ENCODE data around the gene FOXI2.

Gene FOXI2
- total RNA-seq: 0 reads per million in 3 donors

GRCh38 chr10:127736915-127737562 lies at the start of gene FOXI2:
Gene FOXI2 (plus strand): TSS chr10:127737185. CDS start chr10:127737274, 89 bp downstream.
- Histone ChIP-seq H3K36me3 (ENCODE audit: control insufficient read depth, insufficient read depth, low read length) (no peaks in the 10 kb centered on the region), H3K9me3 (ENCODE audit: control insufficient read depth, low read length) (no peaks in the 10 kb centered on the region), H3K27ac (ENCODE audit: insufficient read depth, low read length, poor library complexity, severe bottlenecking) (no peak within 1 kb of the TSS), H3K4me3 (ENCODE audit: insufficient read depth, low read depth, low read length, poor library complexity, severe bottlenecking) (no peak within 1 kb of the TSS), H3K27me3 (replicated peaks; ENCODE audit: control insufficient read depth, insufficient read depth, low read length, poor library complexity, severe bottlenecking) (peaks cover 4% of the 10 kb centered on the region), H3K4me1 (ENCODE audit: control insufficient read depth, insufficient read depth, low read length, poor library complexity, severe bottlenecking) (no peaks in the 10 kb centered on the region)
- no peak for DNase-seq

- H3K9me3 ChIP-seq (ENCODE audit: control insufficient read depth, low read length): no peaks in the 10 kb centered on the region
- no peak for DNase-seq
- no peak overlapping the region for H3K4me3 ChIP-seq (ENCODE audit: insufficient read depth, low read depth, low read length, poor library complexity, severe bottlenecking)
- no peaks in the 10 kb centered on the region for H3K4me1 ChIP-seq (ENCODE audit: control insufficient read depth, insufficient read depth, low read length, poor library complexity, severe bottlenecking)
- no peaks in the 10 kb centered on the region for H3K27me3 ChIP-seq (replicated peaks; ENCODE audit: control insufficient read depth, insufficient read depth, low read length, poor library complexity, severe bottlenecking)
- no peaks in the 10 kb centered on the region for H3K36me3 ChIP-seq (ENCODE audit: control insufficient read depth, insufficient read depth, low read length)
- no peak overlapping the region for H3K27ac ChIP-seq (ENCODE audit: insufficient read depth, low read length, poor library complexity, severe bottlenecking)
Measured at GRCh38 chr10:127687548-127687947, 49.4 kb upstream of the FOXI2 start.

GRCh38 chr10:127690176-127690835 lies 46.7 kb upstream of the FOXI2 start:
- Histone ChIP-seq H3K4me1 (ENCODE audit: control insufficient read depth, insufficient read depth, low read length, poor library complexity, severe bottlenecking) (no peaks in the 10 kb centered on the region), H3K9me3 (ENCODE audit: control insufficient read depth, low read length) (no peaks in the 10 kb centered on the region)

GRCh38 chr10:127694580-127695193 lies 42.3 kb upstream of the FOXI2 start:
- Histone ChIP-seq H3K27me3 (replicated peaks; ENCODE audit: control insufficient read depth, insufficient read depth, low read length, poor library complexity, severe bottlenecking) (no peaks in the 10 kb centered on the region), H3K9me3 (ENCODE audit: control insufficient read depth, low read length) (no peaks in the 10 kb centered on the region), H3K4me3 (ENCODE audit: insufficient read depth, low read depth, low read length, poor library complexity, severe bottlenecking) (no peak overlapping the region), H3K4me1 (ENCODE audit: control insufficient read depth, insufficient read depth, low read length, poor library complexity, severe bottlenecking) (no peaks in the 10 kb centered on the region), H3K36me3 (ENCODE audit: control insufficient read depth, insufficient read depth, low read length) (no peaks in the 10 kb centered on the region), H3K27ac (ENCODE audit: insufficient read depth, low read length, poor library complexity, severe bottlenecking) (no peak overlapping the region)
- DNase-seq: no peak

More at GRCh38 chr10:127690176-127690835, 46.7 kb upstream of the FOXI2 start:
- no peak overlapping the region for H3K4me3 ChIP-seq (ENCODE audit: insufficient read depth, low read depth, low read length, poor library complexity, severe bottlenecking)
- H3K36me3 ChIP-seq (ENCODE audit: control insufficient read depth, insufficient read depth, low read length): no peaks in the 10 kb centered on the region
- no peak for DNase-seq
- no peak overlapping the region for H3K27ac ChIP-seq (ENCODE audit: insufficient read depth, low read length, poor library complexity, severe bottlenecking)
- no peaks in the 10 kb centered on the region for H3K27me3 ChIP-seq (replicated peaks; ENCODE audit: control insufficient read depth, insufficient read depth, low read length, poor library complexity, severe bottlenecking)

GRCh38 chr10:127695431-127695830 lies 41.6 kb upstream of the FOXI2 start:
- Histone ChIP-seq H3K4me3 (ENCODE audit: insufficient read depth, low read depth, low read length, poor library complexity, severe bottlenecking) (no peak overlapping the region), H3K27ac (ENCODE audit: insufficient read depth, low read length, poor library complexity, severe bottlenecking) (no peak overlapping the region), H3K27me3 (replicated peaks; ENCODE audit: control insufficient read depth, insufficient read depth, low read length, poor library complexity, severe bottlenecking) (no peaks in the 10 kb centered on the region), H3K4me1 (ENCODE audit: control insufficient read depth, insufficient read depth, low read length, poor library complexity, severe bottlenecking) (no peaks in the 10 kb centered on the region), H3K9me3 (ENCODE audit: control insufficient read depth, low read length) (no peaks in the 10 kb centered on the region), H3K36me3 (ENCODE audit: control insufficient read depth, insufficient read depth, low read length) (no peaks in the 10 kb centered on the region)
- DNase-seq: no peak

GRCh38 chr10:127698886-127699285 lies 38.1 kb upstream of the FOXI2 start:
- no peaks in the 10 kb centered on the region for H3K9me3 ChIP-seq (ENCODE audit: control insufficient read depth, low read length)
- no peaks in the 10 kb centered on the region for H3K36me3 ChIP-seq (ENCODE audit: control insufficient read depth, insufficient read depth, low read length)
- DNase-seq: no peak
- H3K4me3 ChIP-seq (ENCODE audit: insufficient read depth, low read depth, low read length, poor library complexity, severe bottlenecking): no peak overlapping the region
- no peaks in the 10 kb centered on the region for H3K27me3 ChIP-seq (replicated peaks; ENCODE audit: control insufficient read depth, insufficient read depth, low read length, poor library complexity, severe bottlenecking)
- H3K4me1 ChIP-seq (ENCODE audit: control insufficient read depth, insufficient read depth, low read length, poor library complexity, severe bottlenecking): no peaks in the 10 kb centered on the region
- no peak overlapping the region for H3K27ac ChIP-seq (ENCODE audit: insufficient read depth, low read length, poor library complexity, severe bottlenecking)

- H3K4me3 ChIP-seq (ENCODE audit: insufficient read depth, low read depth, low read length, poor library complexity, severe bottlenecking): no peak overlapping the region
- H3K27me3 ChIP-seq (replicated peaks; ENCODE audit: control insufficient read depth, insufficient read depth, low read length, poor library complexity, severe bottlenecking): no peaks in the 10 kb centered on the region
- no peaks in the 10 kb centered on the region for H3K9me3 ChIP-seq (ENCODE audit: control insufficient read depth, low read length)
- no peak overlapping the region for H3K27ac ChIP-seq (ENCODE audit: insufficient read depth, low read length, poor library complexity, severe bottlenecking)
- no peaks in the 10 kb centered on the region for H3K36me3 ChIP-seq (ENCODE audit: control insufficient read depth, insufficient read depth, low read length)
- no peak for DNase-seq
- H3K4me1 ChIP-seq (ENCODE audit: control insufficient read depth, insufficient read depth, low read length, poor library complexity, severe bottlenecking): no peaks in the 10 kb centered on the region
Measured at GRCh38 chr10:127699311-127699710, 37.7 kb upstream of the FOXI2 start.

GRCh38 chr10:127702271-127702670 lies 34.7 kb upstream of the FOXI2 start:
- no peaks in the 10 kb centered on the region for H3K9me3 ChIP-seq (ENCODE audit: control insufficient read depth, low read length)
- H3K27me3 ChIP-seq (replicated peaks; ENCODE audit: control insufficient read depth, insufficient read depth, low read length, poor library complexity, severe bottlenecking): no peaks in the 10 kb centered on the region
- no peak overlapping the region for H3K4me3 ChIP-seq (ENCODE audit: insufficient read depth, low read depth, low read length, poor library complexity, severe bottlenecking)
- H3K36me3 ChIP-seq (ENCODE audit: control insufficient read depth, insufficient read depth, low read length): no peaks in the 10 kb centered on the region
- no peaks in the 10 kb centered on the region for H3K4me1 ChIP-seq (ENCODE audit: control insufficient read depth, insufficient read depth, low read length, poor library complexity, severe bottlenecking)
- no peak for DNase-seq
- no peak overlapping the region for H3K27ac ChIP-seq (ENCODE audit: insufficient read depth, low read length, poor library complexity, severe bottlenecking)

- no peaks in the 10 kb centered on the region for H3K36me3 ChIP-seq (ENCODE audit: control insufficient read depth, insufficient read depth, low read length)
- no peaks in the 10 kb centered on the region for H3K4me1 ChIP-seq (ENCODE audit: control insufficient read depth, insufficient read depth, low read length, poor library complexity, severe bottlenecking)
- H3K4me3 ChIP-seq (ENCODE audit: insufficient read depth, low read depth, low read length, poor library complexity, severe bottlenecking): no peak overlapping the region
- no peak for DNase-seq
- no peaks in the 10 kb centered on the region for H3K27me3 ChIP-seq (replicated peaks; ENCODE audit: control insufficient read depth, insufficient read depth, low read length, poor library complexity, severe bottlenecking)
- H3K27ac ChIP-seq (ENCODE audit: insufficient read depth, low read length, poor library complexity, severe bottlenecking): no peak overlapping the region
- no peaks in the 10 kb centered on the region for H3K9me3 ChIP-seq (ENCODE audit: control insufficient read depth, low read length)
Measured at GRCh38 chr10:127715249-127715648, 21.7 kb upstream of the FOXI2 start.

- Histone ChIP-seq H3K4me1 (ENCODE audit: control insufficient read depth, insufficient read depth, low read length, poor library complexity, severe bottlenecking) (no peaks in the 10 kb centered on the region), H3K9me3 (ENCODE audit: control insufficient read depth, low read length) (no peaks in the 10 kb centered on the region), H3K27me3 (replicated peaks; ENCODE audit: control insufficient read depth, insufficient read depth, low read length, poor library complexity, severe bottlenecking) (no peaks in the 10 kb centered on the region), H3K27ac (ENCODE audit: insufficient read depth, low read length, poor library complexity, severe bottlenecking) (no peak overlapping the region), H3K4me3 (ENCODE audit: insufficient read depth, low read depth, low read length, poor library complexity, severe bottlenecking) (no peak overlapping the region), H3K36me3 (ENCODE audit: control insufficient read depth, insufficient read depth, low read length) (no peaks in the 10 kb centered on the region)
- no peak for DNase-seq
Measured at GRCh38 chr10:127715782-127716378, 21.1 kb upstream of the FOXI2 start.
